ENCODE data around the gene KCNE1.

The KCNE1 gene

DNA sequence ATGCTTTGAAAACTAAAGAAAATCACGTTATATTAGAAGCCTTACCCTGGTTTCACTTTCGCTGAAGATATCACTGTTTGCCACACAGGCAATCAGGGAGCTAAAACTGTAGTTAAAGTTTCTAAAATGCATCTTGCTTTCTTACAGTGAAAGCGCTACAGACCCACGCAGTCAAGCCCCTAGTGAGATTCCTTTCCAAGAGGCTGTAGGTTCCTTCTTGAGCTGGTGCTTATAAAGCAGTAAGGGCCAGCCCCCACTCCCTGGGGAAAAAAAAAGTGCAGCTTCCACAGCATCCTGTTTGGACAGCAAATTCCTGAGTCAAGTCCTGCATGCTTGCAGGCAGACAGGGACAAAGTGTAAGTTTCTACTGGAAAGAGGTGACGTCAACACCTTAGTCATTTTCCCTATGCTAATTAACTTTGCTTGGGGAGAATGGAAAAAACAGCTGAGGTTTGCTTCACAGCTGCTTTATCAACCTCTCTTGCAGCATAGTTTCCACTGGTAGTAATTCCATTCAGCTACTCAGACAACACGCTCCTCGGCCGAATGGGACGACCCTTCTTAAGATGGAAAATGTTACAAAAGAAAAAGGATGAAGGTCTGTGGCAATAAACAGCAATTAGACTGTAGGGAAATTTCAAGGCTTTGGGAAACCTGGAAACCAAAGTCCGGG lies 14.7 kb upstream of the KCNE1 start:
- ATAC-seq (ENCODE audit: low read depth) (no peak), DNase-seq (ENCODE audit: low spot score in 2 of 2) (no peak)
- H3K36me3 Mint-ChIP-seq = peaks cover 1% of the 10 kb centered on the region
- H3K27me3 Mint-ChIP-seq = no peaks in the 10 kb centered on the region
- H3K4me1 Mint-ChIP-seq = peaks cover 7% of the 10 kb centered on the region
- H3K27ac Mint-ChIP-seq = no peak overlapping the region
- H3K9me3 Mint-ChIP-seq = peaks cover 2% of the 10 kb centered on the region
- peak overlapping the region; percentile 37 for H3K4me3 Mint-ChIP-seq

DNA sequence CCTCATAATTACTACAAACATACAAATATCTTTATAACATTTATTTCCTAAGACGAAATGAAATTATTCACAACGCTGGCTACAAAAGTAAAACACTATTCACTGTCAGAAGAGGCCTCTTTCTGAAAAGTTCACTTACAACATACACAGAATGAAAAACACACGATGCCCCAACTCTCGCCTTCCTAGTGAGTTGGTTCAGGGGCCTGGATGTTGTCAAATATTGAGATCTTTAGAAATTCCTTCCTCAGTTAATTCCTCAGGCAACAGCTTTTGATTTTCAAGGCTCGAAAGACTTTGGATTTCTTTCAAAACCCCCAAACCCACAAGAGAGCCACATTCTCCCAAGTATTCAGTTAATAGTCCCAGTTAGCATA lies 14.2 kb upstream of the KCNE1 start:
- Mint-ChIP-seq H3K9me3 (peaks cover 2% of the 10 kb centered on the region), H3K27ac (no peak overlapping the region), H3K4me1 (peaks cover 7% of the 10 kb centered on the region), H3K27me3 (no peaks in the 10 kb centered on the region), H3K36me3 (peaks cover 3% of the 10 kb centered on the region), H3K4me3 (peak overlapping the region; percentile 37)
- ATAC-seq (ENCODE audit: low read depth) = no peak
- no peak for DNase-seq (ENCODE audit: low spot score in 2 of 2)

DNA sequence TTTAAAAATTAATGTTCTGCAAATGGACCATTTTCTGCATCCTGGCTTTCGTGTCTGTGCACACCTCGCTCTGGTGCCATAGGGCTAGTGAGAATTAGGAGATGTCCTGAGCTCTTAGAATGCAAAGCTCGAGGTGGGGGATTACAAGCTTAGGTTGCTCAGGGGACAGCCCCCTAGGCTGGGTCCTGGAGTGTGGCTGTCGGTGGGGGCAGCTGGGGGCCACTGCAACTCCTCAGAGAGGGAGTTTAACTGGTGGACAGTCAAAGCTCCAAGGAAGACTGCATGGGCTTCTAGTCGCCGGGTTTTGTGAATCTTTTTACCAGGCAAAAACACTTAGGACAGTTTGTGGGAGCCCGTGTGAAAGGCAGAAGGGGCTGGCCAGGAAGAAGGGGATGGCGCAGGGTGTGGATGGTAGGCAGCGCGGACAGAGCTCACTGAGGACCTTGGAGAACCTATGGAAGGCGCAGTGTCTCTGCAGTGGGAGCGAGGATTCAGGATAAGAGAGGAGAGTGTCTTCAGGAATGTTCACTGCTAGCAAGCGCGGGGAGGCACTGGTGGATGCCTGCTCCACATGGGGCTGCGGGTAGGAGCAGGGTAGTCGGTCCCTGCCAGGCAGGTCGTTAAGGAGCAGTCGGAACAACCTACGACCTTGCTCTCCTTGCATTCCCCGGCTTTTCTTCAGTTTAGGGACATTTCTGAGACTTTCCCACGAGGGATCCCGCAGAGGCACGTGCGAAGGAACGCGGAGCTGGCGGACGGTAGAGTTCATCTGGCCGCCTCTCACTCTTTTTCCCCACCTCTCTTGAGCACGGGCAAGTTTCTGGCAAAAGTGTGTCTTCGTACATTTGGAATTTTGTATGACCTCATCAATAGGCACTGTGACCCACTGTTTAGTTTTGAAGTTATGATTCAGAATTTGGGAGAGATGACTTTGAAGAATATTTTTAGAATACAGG lies 12.9 kb upstream of the KCNE1 start:
- no peak for ATAC-seq (ENCODE audit: low read depth)
- H3K4me1 Mint-ChIP-seq = peaks cover 7% of the 10 kb centered on the region
- DNase-seq (ENCODE audit: low spot score in 2 of 2) = no peak
- peaks cover 3% of the 10 kb centered on the region for H3K36me3 Mint-ChIP-seq
- peaks cover 2% of the 10 kb centered on the region for H3K9me3 Mint-ChIP-seq
- no peaks in the 10 kb centered on the region for H3K27me3 Mint-ChIP-seq
- H3K4me3 Mint-ChIP-seq = no peak overlapping the region
- no peak overlapping the region for H3K27ac Mint-ChIP-seq

DNA sequence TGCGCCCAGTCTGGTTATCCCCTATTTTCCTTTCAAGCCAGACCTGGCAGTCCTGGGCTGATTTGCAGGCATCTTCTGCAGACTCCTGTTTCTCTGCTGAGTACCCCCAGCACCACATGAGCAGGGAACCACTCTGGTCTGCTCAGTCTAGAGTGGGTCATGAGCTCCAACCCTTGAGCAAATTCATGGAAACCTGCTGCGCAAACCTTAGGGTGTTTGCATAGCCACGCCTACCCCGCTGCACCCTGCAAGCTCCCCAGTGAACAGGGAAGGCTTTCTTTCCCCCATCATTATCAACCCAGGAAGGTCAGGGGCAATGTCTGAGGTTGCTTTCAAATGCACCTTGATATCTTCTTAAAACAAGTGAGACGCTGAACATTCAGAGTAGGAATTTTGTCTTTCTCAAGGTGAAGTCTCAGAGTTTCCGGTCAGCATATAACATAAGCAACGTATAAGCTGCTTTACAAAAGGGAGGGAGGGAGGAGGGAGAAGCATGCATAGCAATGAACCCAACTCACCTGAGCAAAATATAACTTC lies 11.1 kb upstream of the KCNE1 start:
- Mint-ChIP-seq H3K27ac (no peak overlapping the region), H3K4me1 (peaks cover 5% of the 10 kb centered on the region), H3K4me3 (no peak overlapping the region), H3K9me3 (no peaks in the 10 kb centered on the region), H3K27me3 (no peaks in the 10 kb centered on the region), H3K36me3 (peaks cover 6% of the 10 kb centered on the region)
- ATAC-seq (ENCODE audit: low read depth) = no peak
- no peak for DNase-seq (ENCODE audit: low spot score in 2 of 2)

GRCh38 chr21:34522284-34522683 lies 10.3 kb upstream of the KCNE1 start:
- DNase-seq (ENCODE audit: low spot score in 2 of 2) (no peak), ATAC-seq (ENCODE audit: low read depth) (no peak)
- no peaks in the 10 kb centered on the region for H3K27me3 Mint-ChIP-seq
- H3K4me3 Mint-ChIP-seq = no peak overlapping the region
- H3K36me3 Mint-ChIP-seq = peaks cover 9% of the 10 kb centered on the region
- no peaks in the 10 kb centered on the region for H3K9me3 Mint-ChIP-seq
- no peak overlapping the region for H3K27ac Mint-ChIP-seq
- peaks cover 5% of the 10 kb centered on the region for H3K4me1 Mint-ChIP-seq

DNA sequence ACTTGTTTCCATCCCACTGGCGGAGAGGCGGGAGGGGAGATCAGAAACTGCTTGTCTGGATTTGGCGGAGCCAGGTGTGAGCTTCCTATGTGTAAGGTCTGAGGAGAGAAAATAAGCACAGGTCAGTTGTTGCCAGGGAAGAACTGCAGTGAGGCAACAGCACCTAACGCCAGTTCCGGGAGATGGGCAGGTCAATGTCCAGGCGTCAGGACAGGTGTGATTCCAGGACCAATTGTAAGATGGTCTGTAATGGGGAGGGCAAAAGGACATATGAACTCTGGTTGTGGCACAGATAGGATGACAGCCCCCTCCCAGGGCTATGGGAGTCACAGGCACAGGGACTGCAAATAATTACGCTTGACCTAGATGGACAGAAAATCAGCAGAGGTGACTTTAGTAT lies 9.6 kb upstream of the KCNE1 start:
- no peaks in the 10 kb centered on the region for H3K9me3 Mint-ChIP-seq
- DNase-seq (ENCODE audit: low spot score in 2 of 2) = no peak
- H3K36me3 Mint-ChIP-seq = peaks cover 9% of the 10 kb centered on the region
- peaks cover 3% of the 10 kb centered on the region for H3K4me1 Mint-ChIP-seq
- no peak overlapping the region for H3K4me3 Mint-ChIP-seq
- ATAC-seq (ENCODE audit: low read depth) = no peak
- H3K27me3 Mint-ChIP-seq = no peaks in the 10 kb centered on the region
- no peak overlapping the region for H3K27ac Mint-ChIP-seq

DNA sequence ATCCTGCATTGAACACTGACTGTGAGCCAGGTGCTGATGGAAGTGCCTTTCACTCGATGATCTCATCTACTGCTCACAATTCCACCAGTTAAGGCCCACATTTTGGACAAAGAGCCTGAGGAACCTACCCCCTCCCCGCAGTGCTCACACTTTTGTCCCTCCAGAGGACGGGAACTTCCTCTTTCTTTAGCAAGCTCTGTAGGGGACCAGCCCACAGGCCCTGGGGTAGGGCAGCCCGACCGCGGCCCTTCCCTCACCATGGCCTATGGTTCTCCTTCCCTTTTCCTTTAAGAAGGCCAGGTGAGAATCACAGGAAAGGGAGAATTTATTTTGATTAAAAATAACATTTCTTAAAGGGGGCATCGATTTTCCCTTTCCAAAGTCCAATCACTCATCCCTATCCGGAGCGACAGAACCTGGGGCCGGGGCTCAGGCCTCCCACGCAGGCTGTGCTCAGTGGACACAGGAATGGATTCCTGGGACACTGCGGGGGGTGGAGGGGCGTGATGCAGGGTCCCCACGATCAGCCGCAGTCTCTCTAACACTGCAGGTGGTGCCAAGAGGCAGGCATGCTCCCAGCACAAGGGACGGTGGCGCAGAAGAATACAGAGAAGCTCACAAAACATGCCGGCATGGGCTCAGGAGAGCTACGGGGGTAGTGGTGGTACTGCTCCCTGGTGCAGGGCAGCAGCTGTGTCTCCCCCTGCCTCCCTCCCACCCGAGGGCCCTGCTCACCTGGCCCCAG lies 8.9 kb upstream of the KCNE1 start:
- Mint-ChIP-seq H3K36me3 (peaks cover 9% of the 10 kb centered on the region), H3K9me3 (no peaks in the 10 kb centered on the region)

GRCh38 chr21:34520281-34520680 lies 8.3 kb upstream of the KCNE1 start:
- Mint-ChIP-seq H3K27me3 (no peaks in the 10 kb centered on the region), H3K4me1 (no peaks in the 10 kb centered on the region), H3K9me3 (no peaks in the 10 kb centered on the region), H3K36me3 (peaks cover 9% of the 10 kb centered on the region), H3K27ac (no peak overlapping the region), H3K4me3 (no peak overlapping the region)
- ATAC-seq (ENCODE audit: low read depth) (no peak), DNase-seq (ENCODE audit: low spot score in 2 of 2) (no peak)

More for the DNA sequence above, 8.9 kb upstream of the KCNE1 start:
- ATAC-seq (ENCODE audit: low read depth) (no peak), DNase-seq (ENCODE audit: low spot score in 2 of 2) (no peak)
- Mint-ChIP-seq H3K4me3 (no peak overlapping the region), H3K4me1 (no peaks in the 10 kb centered on the region), H3K27me3 (no peaks in the 10 kb centered on the region), H3K27ac (no peak overlapping the region)

DNA sequence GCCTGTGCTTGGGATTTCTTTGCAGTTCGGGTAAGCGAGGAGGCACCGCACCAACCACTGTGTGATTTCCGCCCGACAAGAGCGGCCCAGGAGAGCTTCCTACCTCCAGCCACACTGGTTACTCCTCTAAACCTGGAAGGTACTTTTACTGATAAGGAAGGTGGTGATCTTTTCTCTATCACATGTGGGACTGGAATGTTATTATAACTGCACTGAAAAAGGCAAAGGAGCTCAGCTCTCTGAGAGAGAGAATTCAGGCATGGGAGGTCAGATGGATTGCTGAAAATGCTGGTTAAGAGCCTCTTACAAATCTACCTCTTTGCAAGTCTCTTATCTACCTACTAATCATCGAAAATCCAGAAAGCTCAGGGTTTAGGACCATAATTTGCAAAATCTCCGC lies 7.7 kb upstream of the KCNE1 start:
- H3K27me3 Mint-ChIP-seq = no peaks in the 10 kb centered on the region
- peaks cover 9% of the 10 kb centered on the region for H3K36me3 Mint-ChIP-seq
- ATAC-seq (ENCODE audit: low read depth) (no peak), DNase-seq (ENCODE audit: low spot score in 2 of 2) (no peak)
- no peaks in the 10 kb centered on the region for H3K4me1 Mint-ChIP-seq
- no peak overlapping the region for H3K27ac Mint-ChIP-seq
- H3K4me3 Mint-ChIP-seq = no peak overlapping the region
- no peaks in the 10 kb centered on the region for H3K9me3 Mint-ChIP-seq

GRCh38 chr21:34519016-34519415 lies 7.0 kb upstream of the KCNE1 start:
- Mint-ChIP-seq H3K4me1 (no peaks in the 10 kb centered on the region), H3K27ac (no peak overlapping the region), H3K4me3 (no peak overlapping the region), H3K9me3 (no peaks in the 10 kb centered on the region), H3K27me3 (no peaks in the 10 kb centered on the region), H3K36me3 (peaks cover 9% of the 10 kb centered on the region)
- ATAC-seq (ENCODE audit: low read depth) = no peak
- DNase-seq (ENCODE audit: low spot score in 2 of 2) = no peak

DNA sequence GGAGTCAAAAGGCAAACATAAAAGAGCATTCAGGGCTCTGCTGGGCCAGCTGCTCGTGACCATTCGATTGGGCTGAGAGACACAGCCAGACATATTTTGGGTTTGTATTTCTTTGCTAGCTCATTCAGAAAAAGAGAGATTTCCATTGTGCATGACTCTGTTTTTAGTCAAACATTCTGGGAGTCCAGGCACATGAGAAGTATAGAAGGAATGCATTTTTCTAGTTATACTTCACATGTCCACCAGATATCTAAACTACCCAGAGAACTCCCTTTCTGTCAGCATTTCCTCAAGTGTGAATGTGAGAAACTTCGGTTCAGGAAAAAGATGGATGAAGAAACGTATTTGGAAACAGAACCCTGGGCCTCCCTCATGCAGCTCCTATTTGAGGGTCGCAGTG lies 6.3 kb upstream of the KCNE1 start:
- Mint-ChIP-seq H3K4me3 (no peak overlapping the region), H3K9me3 (no peaks in the 10 kb centered on the region), H3K27ac (no peak overlapping the region), H3K27me3 (no peaks in the 10 kb centered on the region), H3K36me3 (peaks cover 9% of the 10 kb centered on the region), H3K4me1 (no peaks in the 10 kb centered on the region)
- DNase-seq (ENCODE audit: low spot score in 2 of 2) = no peak
- ATAC-seq (ENCODE audit: low read depth) = no peak

GRCh38 chr21:34517491-34518245 lies 5.7 kb upstream of the KCNE1 start:
- no peaks in the 10 kb centered on the region for H3K9me3 Mint-ChIP-seq
- no peak overlapping the region for H3K27ac Mint-ChIP-seq
- H3K4me1 Mint-ChIP-seq = no peaks in the 10 kb centered on the region
- DNase-seq (ENCODE audit: low spot score in 2 of 2) (no peak), ATAC-seq (ENCODE audit: low read depth) (peak; percentile 52)
- H3K4me3 Mint-ChIP-seq = no peak overlapping the region
- peaks cover 9% of the 10 kb centered on the region for H3K36me3 Mint-ChIP-seq
- no peaks in the 10 kb centered on the region for H3K27me3 Mint-ChIP-seq

DNA sequence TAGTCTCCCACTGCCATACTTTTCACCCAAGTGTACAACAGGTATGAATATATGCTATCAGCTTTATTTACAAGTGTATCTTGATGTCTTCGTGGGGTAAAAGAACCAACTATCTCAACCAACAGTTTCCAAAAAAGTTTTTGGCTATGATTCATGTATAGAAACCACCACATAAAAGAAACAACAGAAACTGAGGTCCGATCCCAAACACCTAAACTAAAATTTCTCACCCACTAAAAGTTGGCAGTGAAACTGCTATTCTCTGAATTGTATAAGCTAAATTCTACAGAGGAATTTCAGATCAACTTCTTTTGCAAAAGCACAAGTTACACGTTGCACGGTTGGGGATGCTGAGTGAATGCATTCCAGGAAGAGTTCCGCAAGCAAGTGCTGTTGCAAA lies 5.0 kb upstream of the KCNE1 start:
- Mint-ChIP-seq H3K27me3 (no peaks in the 10 kb centered on the region), H3K27ac (no peak overlapping the region), H3K4me3 (no peak overlapping the region), H3K36me3 (peaks cover 9% of the 10 kb centered on the region), H3K4me1 (no peaks in the 10 kb centered on the region), H3K9me3 (no peaks in the 10 kb centered on the region)
- no peak for DNase-seq (ENCODE audit: low spot score in 2 of 2)
- no peak for ATAC-seq (ENCODE audit: low read depth)

Data from memory B cell (primary cell).